ENCODE measurements around the gene MTUS2.

The MTUS2 gene

GRCh38 chr13:28875846-28876615, 55.9 kb downstream of the MTUS2 start:
- ATAC-seq: no peak
- peaks cover 3% of the 10 kb centered on the region for H3K27me3 Mint-ChIP-seq
- no peaks in the 10 kb centered on the region for H3K36me3 Mint-ChIP-seq
- H3K4me1 Mint-ChIP-seq: no peaks in the 10 kb centered on the region
- H3K9me3 Mint-ChIP-seq: peaks cover 18% of the 10 kb centered on the region
- no peak overlapping the region for H3K27ac Mint-ChIP-seq
- no peak overlapping the region for H3K4me3 Mint-ChIP-seq

DNA sequence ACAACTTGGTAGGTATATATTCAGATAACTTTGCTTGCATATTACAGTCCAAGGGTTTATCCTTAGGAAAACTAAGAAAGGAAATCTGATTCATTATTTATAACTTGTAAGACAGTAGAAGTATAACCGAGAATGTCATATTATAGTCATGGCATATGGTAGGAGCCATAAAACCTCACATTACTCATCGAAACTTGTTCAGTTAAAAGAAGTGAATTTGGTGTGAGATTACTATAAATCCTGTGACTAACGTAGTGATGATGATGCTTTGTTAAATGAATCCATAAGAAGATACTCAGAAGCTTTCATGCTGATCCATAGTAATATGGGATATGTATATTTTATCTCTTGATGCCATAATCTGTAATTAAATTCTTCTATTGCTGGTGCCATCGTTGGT, 57.3 kb downstream of the MTUS2 start:
- Mint-ChIP-seq H3K9me3 (peaks cover 10% of the 10 kb centered on the region), H3K36me3 (no peaks in the 10 kb centered on the region), H3K4me1 (no peaks in the 10 kb centered on the region), H3K4me3 (no peak overlapping the region), H3K27ac (no peak overlapping the region), H3K27me3 (no peaks in the 10 kb centered on the region)
- no peak for ATAC-seq

GRCh38 chr13:28885181-28885580, 65.0 kb downstream of the MTUS2 start:
- Mint-ChIP-seq H3K4me1 (no peaks in the 10 kb centered on the region), H3K36me3 (no peaks in the 10 kb centered on the region), H3K4me3 (no peak overlapping the region), H3K9me3 (peaks cover 6% of the 10 kb centered on the region), H3K27ac (no peak overlapping the region), H3K27me3 (no peaks in the 10 kb centered on the region)
- ATAC-seq: no peak

- no peaks in the 10 kb centered on the region for H3K36me3 Mint-ChIP-seq
Measured at GRCh38 chr13:28889086-28889732, 69.1 kb downstream of the MTUS2 start.

DNA sequence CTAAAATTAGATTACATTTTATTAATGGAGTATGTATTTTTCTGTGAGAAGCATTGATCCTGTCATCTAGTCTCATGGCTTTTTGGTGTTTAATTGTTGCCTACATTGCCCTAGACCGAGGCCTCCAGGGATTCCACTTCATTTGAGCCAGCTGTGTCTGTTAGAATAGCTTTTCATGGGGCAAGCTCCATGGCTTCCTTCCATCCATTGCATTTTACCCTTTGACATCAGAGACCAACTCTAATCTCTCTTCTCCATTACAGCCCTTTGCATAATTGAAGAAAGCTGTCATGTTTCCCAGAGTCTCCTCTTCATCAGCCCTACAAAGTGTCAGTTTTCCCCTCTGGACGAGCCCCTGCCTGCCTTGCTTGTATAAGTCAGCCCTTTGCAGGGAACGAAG, 70.6 kb downstream of the MTUS2 start:
- Mint-ChIP-seq H3K27ac (no peak overlapping the region), H3K4me1 (no peaks in the 10 kb centered on the region), H3K36me3 (no peaks in the 10 kb centered on the region), H3K27me3 (peaks cover 32% of the 10 kb centered on the region), H3K9me3 (no peaks in the 10 kb centered on the region), H3K4me3 (no peak overlapping the region)
- ATAC-seq: no peak

More at GRCh38 chr13:28889086-28889732, 69.1 kb downstream of the MTUS2 start:
- peaks cover 2% of the 10 kb centered on the region for H3K9me3 Mint-ChIP-seq
- H3K27ac Mint-ChIP-seq: no peak overlapping the region
- H3K27me3 Mint-ChIP-seq: peaks cover 23% of the 10 kb centered on the region
- ATAC-seq: no peak
- no peaks in the 10 kb centered on the region for H3K4me1 Mint-ChIP-seq
- no peak overlapping the region for H3K4me3 Mint-ChIP-seq

GRCh38 chr13:28918030-28918429, 97.9 kb downstream of the MTUS2 start:
- no peaks in the 10 kb centered on the region for H3K4me1 Mint-ChIP-seq

GRCh38 chr13:28922341-28922740, 102.2 kb downstream of the MTUS2 start:
- H3K27me3 Mint-ChIP-seq: peaks cover 38% of the 10 kb centered on the region
- no peak overlapping the region for H3K4me3 Mint-ChIP-seq
- H3K4me1 Mint-ChIP-seq: no peaks in the 10 kb centered on the region
- H3K9me3 Mint-ChIP-seq: peaks cover 15% of the 10 kb centered on the region
- H3K36me3 Mint-ChIP-seq: no peaks in the 10 kb centered on the region
- ATAC-seq: no peak
- no peak overlapping the region for H3K27ac Mint-ChIP-seq

More at GRCh38 chr13:28918030-28918429, 97.9 kb downstream of the MTUS2 start:
- no peak for ATAC-seq
- Mint-ChIP-seq H3K4me3 (no peak overlapping the region), H3K9me3 (peaks cover 34% of the 10 kb centered on the region), H3K36me3 (no peaks in the 10 kb centered on the region), H3K27ac (no peak overlapping the region), H3K27me3 (peaks cover 37% of the 10 kb centered on the region)

DNA sequence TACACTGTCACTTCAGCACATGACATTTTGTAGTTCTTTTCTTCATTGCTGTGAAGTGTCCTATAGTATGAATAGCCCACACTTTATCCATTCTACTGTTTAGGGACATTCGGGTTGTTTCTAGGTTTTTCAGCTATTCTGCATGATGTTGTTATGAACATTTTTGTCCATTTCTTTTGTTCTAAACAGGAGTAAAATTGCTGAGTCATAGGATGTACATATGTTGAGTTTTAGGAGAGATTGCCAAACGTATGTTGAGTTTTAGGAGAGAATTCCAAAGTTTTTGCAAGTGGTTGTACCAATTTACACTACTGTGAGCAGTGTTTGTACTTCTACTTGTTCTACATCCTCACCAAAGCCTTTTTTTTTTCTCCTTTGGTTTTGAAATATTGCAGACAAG, 115.0 kb downstream of the MTUS2 start:
- ATAC-seq: no peak
- Mint-ChIP-seq H3K9me3 (peaks cover 3% of the 10 kb centered on the region), H3K4me3 (no peak overlapping the region), H3K4me1 (no peaks in the 10 kb centered on the region), H3K36me3 (no peaks in the 10 kb centered on the region), H3K27ac (no peak overlapping the region), H3K27me3 (peaks cover 9% of the 10 kb centered on the region)

GRCh38 chr13:28942906-28943305, 122.8 kb downstream of the MTUS2 start:
- no peak for ATAC-seq
- Mint-ChIP-seq H3K4me1 (no peaks in the 10 kb centered on the region), H3K27ac (no peak overlapping the region), H3K4me3 (no peak overlapping the region), H3K27me3 (no peaks in the 10 kb centered on the region), H3K9me3 (no peaks in the 10 kb centered on the region), H3K36me3 (no peaks in the 10 kb centered on the region)

DNA sequence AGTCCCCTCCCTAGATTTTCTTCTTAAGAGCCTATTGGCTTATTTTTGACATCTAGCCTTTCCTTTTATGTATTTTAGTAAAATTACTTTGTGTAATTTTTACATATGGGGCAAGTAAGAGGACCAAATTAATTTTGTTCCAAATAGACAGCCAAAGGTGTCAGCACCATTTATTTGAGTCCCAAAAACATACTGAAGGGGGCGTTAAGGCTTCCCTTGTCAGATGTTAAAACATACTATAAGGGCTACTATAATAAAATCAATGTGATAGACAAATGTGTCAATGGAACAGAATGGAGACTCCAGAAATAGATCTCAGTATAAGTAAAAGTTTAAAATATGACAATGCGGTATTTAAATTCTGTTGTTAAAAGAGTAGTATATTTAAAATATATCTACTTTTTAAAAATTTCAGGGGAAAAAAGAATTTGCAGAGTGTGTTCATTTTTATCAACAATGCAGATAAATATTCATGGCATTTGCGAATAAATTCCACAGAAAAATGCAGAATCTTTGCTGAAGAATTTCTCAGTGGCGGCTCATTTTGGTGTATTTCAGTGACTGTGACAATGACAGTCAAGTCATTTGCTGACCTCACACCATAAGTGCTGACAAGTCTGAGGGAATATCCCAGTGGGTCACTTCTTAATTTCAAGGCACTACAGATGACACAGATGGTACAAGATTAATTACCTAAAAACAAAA, 133.7 kb downstream of the MTUS2 start:
- Mint-ChIP-seq H3K36me3 (no peaks in the 10 kb centered on the region), H3K27me3 (peaks cover 16% of the 10 kb centered on the region)
- ATAC-seq: no peak

DNA sequence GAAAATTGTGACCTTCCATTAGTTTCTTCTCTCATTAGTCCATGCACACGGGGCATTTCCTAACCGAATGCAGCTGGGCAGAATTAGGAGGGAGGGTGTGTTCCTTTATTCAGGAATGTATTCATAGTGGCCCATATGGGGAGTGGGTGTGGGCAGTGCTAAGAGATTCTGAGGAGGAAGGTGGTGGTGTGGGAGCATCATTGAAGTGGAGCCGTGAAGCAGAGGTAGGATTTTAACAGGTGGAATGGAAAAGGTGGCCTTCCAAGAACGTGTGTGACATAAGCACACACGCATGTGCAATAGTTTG, 134.2 kb downstream of the MTUS2 start:
- no peaks in the 10 kb centered on the region for H3K4me1 Mint-ChIP-seq

More for the DNA sequence above, 133.7 kb downstream of the MTUS2 start:
- H3K4me1 Mint-ChIP-seq: no peaks in the 10 kb centered on the region
- H3K9me3 Mint-ChIP-seq: peaks cover 3% of the 10 kb centered on the region
- H3K27ac Mint-ChIP-seq: no peak overlapping the region
- H3K4me3 Mint-ChIP-seq: no peak overlapping the region

DNA sequence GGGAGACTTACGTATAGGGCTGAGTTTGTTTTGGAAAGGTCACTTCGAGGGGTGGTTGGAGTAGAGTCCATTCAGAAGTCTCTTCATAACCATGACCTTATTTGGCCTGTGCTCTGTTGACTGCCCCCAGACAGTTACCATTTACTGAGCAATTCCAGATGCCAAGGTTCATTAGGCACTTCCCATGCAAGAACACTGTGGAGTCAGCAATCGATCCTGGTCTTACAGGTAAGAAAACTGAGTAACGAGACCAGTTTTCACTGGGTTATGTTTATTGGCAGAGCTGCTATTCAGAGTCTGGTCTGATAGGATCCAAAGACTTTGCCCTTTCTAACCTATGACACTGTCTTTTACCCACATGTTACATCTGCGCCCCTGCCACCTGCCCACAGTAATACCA, 134.7 kb downstream of the MTUS2 start:
- H3K27ac Mint-ChIP-seq: no peak overlapping the region
- H3K4me3 Mint-ChIP-seq: no peak overlapping the region
- peaks cover 3% of the 10 kb centered on the region for H3K9me3 Mint-ChIP-seq
- no peaks in the 10 kb centered on the region for H3K4me1 Mint-ChIP-seq
- H3K36me3 Mint-ChIP-seq: no peaks in the 10 kb centered on the region
- no peak for ATAC-seq
- H3K27me3 Mint-ChIP-seq: peaks cover 8% of the 10 kb centered on the region

More for the DNA sequence above, 134.2 kb downstream of the MTUS2 start:
- no peak for ATAC-seq
- no peak overlapping the region for H3K4me3 Mint-ChIP-seq
- H3K9me3 Mint-ChIP-seq: peaks cover 3% of the 10 kb centered on the region
- peaks cover 12% of the 10 kb centered on the region for H3K27me3 Mint-ChIP-seq
- no peak overlapping the region for H3K27ac Mint-ChIP-seq
- H3K36me3 Mint-ChIP-seq: no peaks in the 10 kb centered on the region

DNA sequence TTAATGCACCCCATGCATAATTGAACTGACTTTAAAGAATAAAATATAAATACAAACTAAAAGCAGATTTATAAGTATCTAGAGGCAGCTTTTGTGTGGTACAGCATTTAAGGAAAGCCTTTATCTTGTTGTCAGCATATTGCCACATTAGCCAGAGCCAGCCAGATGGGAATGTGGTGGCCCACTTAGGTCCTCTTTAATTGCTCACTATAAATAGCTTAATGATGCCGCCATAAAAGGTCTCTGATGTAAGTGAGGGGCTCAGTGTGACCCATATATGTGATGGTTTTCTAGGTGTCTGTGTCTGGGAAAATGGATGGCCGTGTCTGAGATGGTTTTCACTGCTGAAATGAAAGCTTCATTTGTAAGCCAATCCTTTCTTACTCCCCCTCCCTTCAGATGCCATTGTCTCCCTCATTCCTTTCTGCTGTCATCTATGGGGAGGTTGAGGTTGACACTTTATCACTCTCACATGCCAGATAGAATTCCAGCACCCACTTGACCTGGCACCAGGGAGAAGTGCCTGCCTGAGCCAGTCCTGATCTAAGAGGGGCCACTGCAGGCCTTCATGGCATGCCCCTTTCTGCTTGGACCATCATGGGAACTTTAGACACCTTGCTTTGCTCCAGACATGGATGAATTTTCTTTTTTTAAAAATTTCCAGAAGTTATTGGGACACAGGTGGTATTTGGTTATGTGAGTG, 135.3 kb downstream of the MTUS2 start:
- Mint-ChIP-seq H3K4me1 (no peaks in the 10 kb centered on the region), H3K27ac (no peak overlapping the region), H3K4me3 (no peak overlapping the region), H3K27me3 (peaks cover 2% of the 10 kb centered on the region), H3K9me3 (no peaks in the 10 kb centered on the region), H3K36me3 (no peaks in the 10 kb centered on the region)
- ATAC-seq: no peak

GRCh38 chr13:28958018-28958417, 137.9 kb downstream of the MTUS2 start:
- no peaks in the 10 kb centered on the region for H3K4me1 Mint-ChIP-seq
- no peak overlapping the region for H3K4me3 Mint-ChIP-seq
- ATAC-seq: no peak
- H3K9me3 Mint-ChIP-seq: no peaks in the 10 kb centered on the region
- no peaks in the 10 kb centered on the region for H3K36me3 Mint-ChIP-seq
- no peak overlapping the region for H3K27ac Mint-ChIP-seq
- no peaks in the 10 kb centered on the region for H3K27me3 Mint-ChIP-seq

GRCh38 chr13:28958441-28958840, 138.3 kb downstream of the MTUS2 start:
- H3K27ac Mint-ChIP-seq: no peak overlapping the region
- no peaks in the 10 kb centered on the region for H3K4me1 Mint-ChIP-seq
- H3K4me3 Mint-ChIP-seq: no peak overlapping the region
- H3K9me3 Mint-ChIP-seq: no peaks in the 10 kb centered on the region
- no peak for ATAC-seq
- H3K36me3 Mint-ChIP-seq: no peaks in the 10 kb centered on the region
- peaks cover under 1% of the 10 kb centered on the region for H3K27me3 Mint-ChIP-seq

All from stimulated activated memory B cell treated with anti-CD40 and anti-IgM and Interleukin-4, amounts not matched to agents 10 μg/mL and 1 μg/mL and 100 μg/mL, for 72 hours (primary cell).